ENCODE data around the gene LY6G6D.

The LY6G6D gene

DNA sequence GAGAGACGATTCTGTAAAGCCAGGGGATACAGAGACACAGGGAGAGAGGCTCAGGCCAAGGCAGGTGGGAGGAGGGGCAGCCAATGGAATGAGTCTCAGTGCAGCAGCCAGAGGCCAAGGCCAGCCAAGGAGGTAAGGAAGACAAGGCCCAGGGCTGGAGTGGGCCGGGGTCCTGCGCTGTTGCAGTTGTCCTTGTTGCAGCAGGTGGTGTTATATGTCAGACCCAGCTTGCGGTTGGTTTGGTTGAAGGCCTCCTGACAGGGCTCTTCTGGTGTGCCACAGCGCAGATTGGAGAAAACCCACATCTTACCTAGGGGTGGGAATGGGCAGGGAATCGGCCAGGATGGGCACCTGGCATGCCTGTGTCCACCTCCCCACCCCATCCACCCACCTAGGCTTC lies 3.9 kb downstream of the LY6G6D start:
- peak overlapping the region; percentile 43 for H3K4me3 ChIP-seq (ENCODE audit: low read depth, low read length)
- no peak for DNase-seq (ENCODE audit: low read depth)
- TF ChIP-seq, protein P1, sequence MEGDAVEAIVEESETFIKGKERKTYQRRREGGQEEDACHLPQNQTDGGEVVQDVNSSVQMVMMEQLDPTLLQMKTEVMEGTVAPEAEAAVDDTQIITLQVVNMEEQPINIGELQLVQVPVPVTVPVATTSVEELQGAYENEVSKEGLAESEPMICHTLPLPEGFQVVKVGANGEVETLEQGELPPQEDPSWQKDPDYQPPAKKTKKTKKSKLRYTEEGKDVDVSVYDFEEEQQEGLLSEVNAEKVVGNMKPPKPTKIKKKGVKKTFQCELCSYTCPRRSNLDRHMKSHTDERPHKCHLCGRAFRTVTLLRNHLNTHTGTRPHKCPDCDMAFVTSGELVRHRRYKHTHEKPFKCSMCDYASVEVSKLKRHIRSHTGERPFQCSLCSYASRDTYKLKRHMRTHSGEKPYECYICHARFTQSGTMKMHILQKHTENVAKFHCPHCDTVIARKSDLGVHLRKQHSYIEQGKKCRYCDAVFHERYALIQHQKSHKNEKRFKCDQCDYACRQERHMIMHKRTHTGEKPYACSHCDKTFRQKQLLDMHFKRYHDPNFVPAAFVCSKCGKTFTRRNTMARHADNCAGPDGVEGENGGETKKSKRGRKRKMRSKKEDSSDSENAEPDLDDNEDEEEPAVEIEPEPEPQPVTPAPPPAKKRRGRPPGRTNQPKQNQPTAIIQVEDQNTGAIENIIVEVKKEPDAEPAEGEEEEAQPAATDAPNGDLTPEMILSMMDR (IDR thresholded peaks at IDR 0.05; ENCODE audit: control insufficient read depth, extremely low read depth, insufficient read depth), result no peak

DNA sequence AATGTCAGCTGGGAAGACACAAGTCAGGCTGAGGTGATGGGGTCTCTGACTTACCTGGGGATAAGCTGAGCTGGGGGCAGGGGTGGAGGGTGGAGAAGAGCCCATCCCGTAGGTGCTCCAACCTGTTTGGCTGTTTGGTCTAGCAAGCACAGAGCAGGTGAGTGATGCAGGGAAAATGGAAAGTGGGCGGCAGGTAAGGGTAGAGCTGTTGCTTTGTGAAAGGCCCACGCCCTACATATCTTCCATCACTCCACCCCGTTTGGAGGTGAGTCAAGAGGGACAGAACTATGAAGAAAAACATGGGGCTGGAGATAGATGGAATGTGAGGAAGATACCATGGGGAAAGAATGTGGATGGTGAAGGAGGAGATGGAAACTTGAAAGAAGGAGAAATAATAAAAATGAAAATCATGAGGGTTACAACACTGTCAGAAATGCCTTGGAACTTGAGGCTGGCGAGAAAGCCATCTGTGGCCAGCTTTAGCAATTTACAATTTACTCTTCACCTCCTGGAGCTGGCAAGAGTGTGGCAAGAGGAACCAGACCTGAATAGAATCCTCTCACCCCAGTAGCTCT lies 5.1 kb downstream of the LY6G6D start:
- H3K4me3 ChIP-seq (ENCODE audit: low read depth, low read length), result no peak overlapping the region
- TF ChIP-seq, protein P1 (IDR thresholded peaks at IDR 0.05; ENCODE audit: control insufficient read depth, extremely low read depth, insufficient read depth), result no peak
- DNase-seq (ENCODE audit: low read depth), result no peak

DNA sequence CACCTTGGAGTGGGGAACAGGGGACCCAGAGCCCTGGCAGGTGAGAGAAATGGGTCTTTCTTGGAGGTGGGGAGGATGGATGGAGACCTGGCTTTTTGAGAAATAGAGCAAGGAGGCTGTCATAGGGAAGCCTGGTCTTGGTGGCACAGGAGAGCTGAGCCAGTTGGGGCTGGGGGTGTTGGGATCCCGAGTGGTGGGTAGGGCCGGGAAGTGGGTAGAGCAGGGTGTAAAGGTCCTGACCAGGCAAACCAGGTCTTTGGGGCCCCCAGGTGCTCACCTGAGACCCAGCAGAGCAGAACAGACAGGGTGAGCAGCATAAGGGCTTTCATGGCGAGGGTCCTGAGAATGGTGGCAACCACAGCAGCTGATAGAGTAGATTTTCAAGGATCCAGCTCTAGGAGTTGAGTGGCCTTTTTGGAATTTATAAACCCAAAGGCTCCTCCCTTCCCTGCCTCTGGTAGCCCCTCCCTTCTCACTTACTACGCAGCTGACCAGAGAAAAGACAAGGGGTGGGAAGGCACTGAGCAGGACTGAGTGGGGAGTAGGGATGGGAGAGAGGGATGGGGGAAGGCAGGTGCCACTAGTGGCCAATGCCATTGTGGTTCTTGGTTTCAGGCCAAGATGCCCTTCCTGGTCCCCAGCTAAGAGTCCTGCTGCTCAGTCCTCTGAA lies 6.3 kb downstream of the LY6G6D start, which contains the start of gene LY6G6C:
Gene LY6G6C (minus strand): TSS at position 396 of the 670 bp plus-strand sequence. CDS start 67 bp downstream, at position 329.
- H3K4me3 ChIP-seq (ENCODE audit: low read depth, low read length), result no peak within 1 kb of the TSS
- DNase-seq (ENCODE audit: low read depth), result no peak
- TF ChIP-seq, protein P1 (IDR thresholded peaks at IDR 0.05; ENCODE audit: control insufficient read depth, extremely low read depth, insufficient read depth), result no peak

DNA sequence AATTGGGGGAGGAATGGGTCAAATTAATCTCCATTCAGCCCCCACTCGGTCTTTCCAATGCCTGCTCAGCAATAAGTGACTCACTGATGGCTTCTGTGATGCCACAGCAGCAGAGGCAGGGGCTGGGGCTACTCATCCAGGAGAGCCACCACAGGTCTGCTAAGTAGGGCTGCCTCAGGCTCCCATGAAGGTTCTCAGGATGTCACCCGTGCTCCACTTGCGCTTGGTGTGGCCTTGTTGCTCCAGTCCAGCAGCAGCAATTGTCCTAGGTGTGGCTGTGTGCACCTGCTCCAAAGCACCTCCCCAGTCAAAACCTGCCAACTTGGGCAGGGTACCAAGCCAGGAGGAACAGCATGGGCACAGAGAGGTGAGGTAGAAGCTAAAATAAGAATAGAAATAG lies 7.0 kb downstream of the LY6G6D start:
- DNase-seq (ENCODE audit: low read depth), result no peak
- H3K4me3 ChIP-seq (ENCODE audit: low read depth, low read length), result no peak overlapping the region
- TF ChIP-seq, protein P1 (IDR thresholded peaks at IDR 0.05; ENCODE audit: control insufficient read depth, extremely low read depth, insufficient read depth), result no peak

DNA sequence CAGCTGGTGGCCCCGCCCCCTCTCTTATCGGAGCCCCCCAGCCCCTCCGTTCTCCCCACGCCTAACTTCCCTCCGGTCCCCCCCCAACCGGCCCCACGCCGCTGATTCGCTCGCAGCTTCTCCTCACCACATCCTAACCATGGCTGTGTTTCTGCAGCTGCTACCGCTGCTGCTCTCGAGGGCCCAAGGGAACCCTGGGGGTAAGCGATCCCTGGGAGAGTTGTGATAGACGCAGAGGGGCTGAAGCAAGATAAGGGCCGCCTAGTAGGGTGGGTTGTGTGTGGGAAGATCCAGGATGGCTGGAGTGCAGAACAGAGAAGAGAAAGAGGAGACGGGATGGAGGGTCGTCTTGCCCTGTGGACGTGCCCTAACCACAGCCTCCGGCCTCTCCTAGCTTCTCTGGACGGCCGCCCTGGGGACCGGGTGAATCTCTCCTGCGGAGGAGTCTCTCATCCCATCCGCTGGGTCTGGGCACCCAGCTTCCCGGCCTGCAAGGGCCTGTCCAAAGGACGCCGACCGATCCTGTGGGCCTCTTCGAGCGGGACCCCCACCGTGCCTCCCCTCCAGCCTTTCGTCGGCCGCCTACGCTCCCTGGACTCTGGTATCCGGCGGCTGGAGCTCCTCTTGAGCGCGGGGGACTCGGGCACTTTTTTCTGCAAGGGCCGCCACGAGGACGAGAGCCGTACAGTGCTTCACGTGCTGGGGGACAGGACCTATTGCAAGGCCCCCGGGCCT lies 8.3 kb downstream of the LY6G6D start, which contains the start of gene MPIG6B:
Gene MPIG6B (plus strand): TSS at position 129 of the 735 bp plus-strand sequence. CDS start 11 bp downstream, at position 140.
- TF ChIP-seq, protein P1 (IDR thresholded peaks at IDR 0.05; ENCODE audit: control insufficient read depth, extremely low read depth, insufficient read depth), result no peak
- no peak within 1 kb of the TSS for H3K4me3 ChIP-seq (ENCODE audit: low read depth, low read length)
- DNase-seq (ENCODE audit: low read depth), result no peak

DNA sequence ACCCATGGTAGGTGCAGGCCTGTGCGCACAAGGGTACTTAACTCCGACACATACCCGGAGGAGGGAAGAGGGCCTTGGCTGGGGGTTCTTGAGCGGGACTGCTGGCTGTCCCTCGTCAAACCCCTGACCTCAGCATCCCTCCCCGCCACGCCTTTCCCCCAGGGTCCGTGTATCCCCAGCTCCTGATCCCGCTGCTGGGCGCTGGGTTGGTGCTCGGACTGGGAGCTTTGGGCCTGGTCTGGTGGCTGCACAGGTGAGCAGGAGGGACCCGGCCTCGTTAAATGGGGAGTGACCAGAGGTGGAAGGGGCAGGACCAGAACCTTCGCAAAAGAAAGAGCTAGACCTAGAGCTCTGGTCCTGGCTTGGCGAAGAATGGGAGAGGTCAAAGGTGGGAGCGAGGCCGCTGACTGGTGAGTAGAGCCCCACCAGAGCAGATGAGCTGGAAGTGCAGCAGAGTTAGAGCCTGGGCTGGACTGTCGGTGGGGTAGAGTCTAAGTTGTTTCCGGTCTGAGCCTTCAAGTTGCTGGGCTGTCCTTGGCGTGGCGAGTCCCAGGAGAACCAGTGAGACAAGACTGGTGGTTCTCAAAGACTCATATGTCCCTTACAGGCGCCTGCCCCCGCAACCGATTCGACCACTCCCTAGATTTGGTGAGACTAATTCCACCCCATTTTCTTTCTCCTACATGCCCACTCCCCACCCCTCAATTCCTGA lies 9.0 kb downstream of the LY6G6D start:
- no peak overlapping the region for H3K4me3 ChIP-seq (ENCODE audit: low read depth, low read length)
- no peak for DNase-seq (ENCODE audit: low read depth)
- TF ChIP-seq, protein P1 (IDR thresholded peaks at IDR 0.05; ENCODE audit: control insufficient read depth, extremely low read depth, insufficient read depth), result no peak
